Stimulated activated CD4-positive, alpha-beta T cell treated with anti-CD3 and anti-CD28 coated beads, Interleukin-4, amount 100 ng/mL, for 1 hour (primary cell): Measurements from ENCODE around the gene SLC26A11.
"Not testable (repeated sequence)": the region's sequence is repeated elsewhere in the genome, so short reads cannot be mapped to it uniquely, and the experiment has no call there.

Experiments
- DNase-seq: peaks from one replicate; pipeline ENCODE4 v3.0.0-alpha.2; 2020

Gene SLC26A11

GRCh38 chr17:80219763-80220053 is 519 bp upstream of the SLC26A11 start:
- DNase-seq: no peak

GRCh38 chr17:80220736-80221215 is 549 bp downstream of the SLC26A11 start:
- peak; percentile 22 for DNase-seq

GRCh38 chr17:80221351-80222105 is 1.3 kb downstream of the SLC26A11 start:
- no peak for DNase-seq

GRCh38 chr17:80222376-80223141 is 2.3 kb downstream of the SLC26A11 start:
- DNase-seq: no peak

- no peak for DNase-seq
Measured at GRCh38 chr17:80223142-80223815, 3.1 kb downstream of the SLC26A11 start.

- no peak for DNase-seq
Measured at GRCh38 chr17:80223838-80224497, 3.7 kb downstream of the SLC26A11 start.

- DNase-seq: no peak
Measured at GRCh38 chr17:80224683-80225082, 4.5 kb downstream of the SLC26A11 start.

GRCh38 chr17:80225230-80225629 is 5.0 kb downstream of the SLC26A11 start:
- DNase-seq: no peak

- DNase-seq: no peak
Measured at GRCh38 chr17:80227156-80227555, 6.9 kb downstream of the SLC26A11 start.

GRCh38 chr17:80227666-80228065 is 7.4 kb downstream of the SLC26A11 start:
- DNase-seq: no peak

GRCh38 chr17:80228477-80228876 is 8.2 kb downstream of the SLC26A11 start:
- no peak for DNase-seq

- DNase-seq: no peak
Measured at GRCh38 chr17:80229011-80229410, 8.8 kb downstream of the SLC26A11 start.

- DNase-seq: no peak
Measured at GRCh38 chr17:80232438-80232837, 12.2 kb downstream of the SLC26A11 start.

- no peak for DNase-seq
Measured at GRCh38 chr17:80233202-80233601, 13.0 kb downstream of the SLC26A11 start.

- no peak for DNase-seq
Measured at GRCh38 chr17:80236911-80237310, 16.7 kb downstream of the SLC26A11 start.

GRCh38 chr17:80237386-80237785 is 17.2 kb downstream of the SLC26A11 start:
- DNase-seq: no peak

GRCh38 chr17:80242505-80242904 is 22.3 kb downstream of the SLC26A11 start:
- DNase-seq: no peak

- no peak for DNase-seq
Measured at GRCh38 chr17:80243526-80244433, 23.6 kb downstream of the SLC26A11 start.

GRCh38 chr17:80244448-80244847 is 24.2 kb downstream of the SLC26A11 start:
- DNase-seq: not testable (repeated sequence)

GRCh38 chr17:80244871-80245509 is 24.8 kb downstream of the SLC26A11 start:
- no peak for DNase-seq

- no peak for DNase-seq
Measured at GRCh38 chr17:80245566-80246265, 25.5 kb downstream of the SLC26A11 start.
